Thymus (tissue), 11 donors: ENCODE results near the gene NRXN3. TPM values are rescaled to one million over a fixed set of nuclear protein-coding genes. Genes with fewer than 3 reads are reported as not detected.
A peak's percentile ranks its signal among the peaks of the same experiment; 100 is the strongest.

Source experiments
- DNase-seq, 9 donors: peaks; one replicate each; pipeline ENCODE4 v3.0.0-alpha.2; 2013; ENCODE audit warnings: low spot score in 9 of 9, low read depth in 6 of 9, missing footprints in 1 of 9
- H3K27ac ChIP-seq, 2 donors: one replicate each; pipeline ENCODE4 v1.5.1; 2013; ENCODE audit warnings: control low read depth in 1 of 2, low read depth in 1 of 2, low read length in 1 of 2, mild to moderate bottlenecking in 1 of 2, moderate library complexity in 1 of 2
- H3K27me3 ChIP-seq, 2 donors: one replicate each; pipeline ENCODE4 v1.5.1; 2013; ENCODE audit warnings: low read length in 1 of 2; ENCODE audit not compliant: control insufficient read depth in 2 of 2, insufficient read depth in 1 of 2
- H3K36me3 ChIP-seq, 2 donors: one replicate each; pipeline ENCODE4 v1.5.1; 2013; ENCODE audit warnings: low read length in 1 of 2, mild to moderate bottlenecking in 1 of 2, moderate library complexity in 1 of 2; ENCODE audit not compliant: control insufficient read depth in 2 of 2, insufficient read depth in 2 of 2
- H3K4me1 ChIP-seq, 2 donors: one replicate each; pipeline ENCODE4 v1.5.1; 2013; ENCODE audit warnings: low read length in 2 of 2; ENCODE audit not compliant: control insufficient read depth in 2 of 2, insufficient read depth in 2 of 2
- H3K4me3 ChIP-seq, 2 donors: one replicate each; pipeline ENCODE4 v1.5.1; 2013; ENCODE audit warnings: low read length in 2 of 2, control low read depth in 1 of 2, mild to moderate bottlenecking in 1 of 2
- H3K9me3 ChIP-seq, 2 donors: one replicate each; pipeline ENCODE4 v1.5.1; 2013; ENCODE audit warnings: low read length in 1 of 2, mild to moderate bottlenecking in 1 of 2; ENCODE audit not compliant: control insufficient read depth in 2 of 2, insufficient read depth in 1 of 2
- WGBS: extraction: QIAGEN DNeasy Blood & Tissue Kit; methylation state at CpG from one replicate; pipeline ENCODE4 v1.1.7; 2013; 5-methylcytosine and 5-hydroxymethylcytosine counted together
- polyA plus RNA-seq: library from polyadenylated mRNA; stranded (reverse); fragments of 200-250 nt; gene quantifications from one replicate; pipeline ENCODE4 v1.2.3, GENCODE V29; 2013
- total RNA-seq: library from RNA; stranded (reverse); fragments of 120-200 nt; gene quantifications from one replicate; pipeline ENCODE4 v1.2.4, GENCODE V29; 2013
- donor health status: healthy.

The NRXN3 gene
- total and polyA plus RNA-seq, 2 donors, result 1.5 to 3.7 TPM

DNA sequence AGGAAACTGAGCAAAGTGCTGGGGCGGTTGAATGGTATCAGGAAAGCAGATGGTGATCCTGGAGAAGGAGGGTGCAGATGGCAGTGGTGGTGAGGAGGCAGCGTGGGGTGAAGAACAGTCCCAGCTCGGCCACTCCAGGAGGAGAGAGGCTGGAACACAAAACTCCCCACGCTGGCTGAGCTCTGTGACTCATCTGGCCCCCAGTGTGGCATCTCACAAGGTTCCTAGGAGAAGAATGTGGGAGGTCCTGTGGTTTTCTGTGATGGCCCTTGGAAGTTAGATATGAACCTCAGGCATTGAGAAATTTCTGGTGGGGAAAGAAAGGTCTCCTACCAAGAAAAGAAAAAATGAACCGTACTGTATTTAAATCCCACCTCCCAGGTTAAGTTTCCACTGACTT is 8.0 kb upstream of the NRXN3 start:
- Histone ChIP-seq H3K4me3 (no peak overlapping the region), H3K27me3 (peaks cover 0 to 12% of the 10 kb centered on the region in 2 donors), H3K9me3 (peaks cover 0 to 2% of the 10 kb centered on the region in 2 donors), H3K4me1 (no peaks in the 10 kb centered on the region), H3K36me3 (no peaks in the 10 kb centered on the region), H3K27ac (no peak overlapping the region)
- no peak for DNase-seq
- 86% methylated on average over 5 of the region's 5 CpGs for WGBS

DNA sequence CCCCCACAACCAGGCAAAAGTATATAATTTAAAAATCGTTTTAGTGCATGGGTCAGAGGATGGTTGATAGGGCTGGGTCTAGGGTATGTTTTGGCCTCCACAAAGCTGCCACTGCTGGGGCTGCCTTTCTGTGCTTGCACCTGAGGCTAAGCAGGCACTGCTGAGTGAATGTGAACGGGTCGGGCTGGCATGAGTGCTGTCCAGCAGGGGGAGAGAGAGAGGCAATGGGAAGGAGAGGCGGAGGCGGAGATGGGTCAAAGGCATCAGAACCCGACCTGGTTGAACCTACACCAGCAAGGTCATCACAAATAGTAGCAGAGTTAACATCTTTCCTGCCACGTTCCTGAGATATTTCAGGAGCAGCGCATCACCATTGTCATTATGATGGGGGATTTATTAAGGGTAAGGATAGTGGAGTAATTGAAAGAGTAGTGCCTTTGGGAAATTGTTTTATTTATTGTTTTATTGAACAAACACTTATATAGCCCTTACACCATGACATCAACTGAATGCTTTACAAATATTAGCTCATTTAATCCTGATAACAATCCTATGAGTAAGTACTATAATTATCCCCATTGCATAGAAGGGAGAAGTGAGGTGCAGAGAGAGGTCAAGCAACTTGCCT is 5.8 kb upstream of the NRXN3 start:
- 14% methylated on average over 8 of the region's 8 CpGs for WGBS
- DNase-seq, result peak in 3 of 9 donors; percentile 2 to 28 (median 23)
- Histone ChIP-seq H3K9me3 (peaks cover 0 to 2% of the 10 kb centered on the region in 2 donors), H3K4me1 (no peaks in the 10 kb centered on the region), H3K27ac (no peak overlapping the region), H3K4me3 (no peak overlapping the region), H3K36me3 (no peaks in the 10 kb centered on the region), H3K27me3 (peaks cover 0 to 14% of the 10 kb centered on the region in 2 donors)

DNA sequence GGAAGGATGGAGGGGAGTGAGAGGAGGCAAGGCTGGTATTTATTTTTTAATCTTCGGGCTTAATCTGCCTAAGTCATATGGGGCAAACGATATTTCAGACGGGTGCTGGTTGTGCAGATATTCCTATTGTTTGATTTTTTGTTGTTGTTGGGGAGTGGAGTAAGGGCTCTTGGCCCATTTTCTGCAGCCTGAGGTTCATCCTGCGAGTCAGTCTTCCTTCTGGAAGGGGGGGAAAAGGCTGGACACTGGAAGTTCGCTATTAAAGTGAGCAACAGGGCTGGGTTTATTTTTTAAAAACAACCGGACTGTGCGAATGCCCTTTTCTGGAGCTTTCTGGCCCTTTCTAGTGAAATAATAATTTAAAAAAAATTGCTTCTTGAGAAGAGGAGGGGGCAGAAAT is 2.3 kb downstream of the NRXN3 start:
- no peaks in the 10 kb centered on the region for H3K36me3 ChIP-seq
- DNase-seq, result no peak
- H3K27me3 ChIP-seq, result peaks cover 0 to 18% of the 10 kb centered on the region in 2 donors
- no peak overlapping the region for H3K27ac ChIP-seq
- no peaks in the 10 kb centered on the region for H3K4me1 ChIP-seq
- no peaks in the 10 kb centered on the region for H3K9me3 ChIP-seq
- no peak overlapping the region for H3K4me3 ChIP-seq
- 94% methylated on average over 7 of the region's 7 CpGs for WGBS

DNA sequence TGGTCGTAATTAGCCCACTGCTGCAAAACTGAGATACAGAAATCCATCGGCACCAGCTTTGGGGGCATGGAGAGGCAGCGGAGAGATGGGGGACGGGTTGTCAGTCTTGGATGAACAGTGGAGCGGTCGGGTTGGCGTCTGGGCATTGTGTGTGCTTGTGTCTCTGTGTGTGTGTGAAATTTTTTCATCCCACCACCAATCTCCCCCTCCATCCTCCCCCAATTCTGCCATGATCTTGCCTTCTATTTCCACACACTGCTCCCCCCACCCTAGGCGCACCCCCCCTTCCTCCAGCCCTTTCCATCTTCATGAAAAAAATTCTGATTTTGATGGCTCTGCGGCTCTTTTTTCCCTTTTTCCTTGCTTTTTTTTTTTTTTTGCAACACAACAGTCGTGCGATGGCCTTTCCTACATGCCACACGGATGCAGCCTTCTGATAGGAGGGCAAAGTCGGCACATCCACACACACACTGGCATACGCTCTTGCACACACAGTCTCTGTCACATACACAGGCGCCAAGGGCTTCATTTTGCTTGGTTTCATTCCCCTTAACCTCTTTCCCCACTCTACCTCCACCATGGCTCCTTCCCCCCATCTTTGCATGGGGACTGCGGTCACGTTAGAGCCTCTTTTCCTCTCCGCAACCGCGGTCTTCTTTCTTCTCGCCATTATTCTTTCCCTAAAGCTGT is 3.3 kb downstream of the NRXN3 start:
- WGBS, result 91% methylated on average over 21 of the region's 21 CpGs

DNA sequence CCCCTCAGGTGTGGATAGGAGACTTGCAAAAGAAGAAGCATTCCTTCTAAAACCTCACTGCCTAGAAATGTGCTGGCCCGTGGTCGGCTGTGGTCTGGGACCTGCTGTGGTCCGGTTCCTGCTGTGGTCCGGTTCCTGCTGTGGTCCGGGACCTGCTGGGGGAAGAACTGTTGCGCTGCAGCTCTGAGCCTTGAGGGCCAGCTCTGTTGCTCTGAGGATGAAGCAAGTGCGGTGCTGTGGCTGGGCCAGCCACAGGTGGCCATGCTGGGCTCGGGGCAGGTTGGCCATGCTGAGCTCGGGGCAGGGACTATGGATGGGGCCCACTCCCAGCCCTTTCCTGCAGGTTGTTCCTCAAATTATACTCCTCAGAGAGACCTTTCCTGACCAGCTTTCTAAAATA is 5.2 kb downstream of the NRXN3 start:
- no peaks in the 10 kb centered on the region for H3K9me3 ChIP-seq
- no peaks in the 10 kb centered on the region for H3K36me3 ChIP-seq
- peaks cover 0 to 6% of the 10 kb centered on the region in 2 donors for H3K27me3 ChIP-seq
- no peak overlapping the region for H3K4me3 ChIP-seq
- DNase-seq, result no peak
- 94% methylated on average over 9 of the region's 9 CpGs for WGBS
- H3K27ac ChIP-seq, result no peak overlapping the region
- no peaks in the 10 kb centered on the region for H3K4me1 ChIP-seq

More for the DNA sequence above, 3.3 kb downstream of the NRXN3 start:
- peaks cover 0 to 18% of the 10 kb centered on the region in 2 donors for H3K27me3 ChIP-seq
- H3K9me3 ChIP-seq, result no peaks in the 10 kb centered on the region
- no peak overlapping the region for H3K27ac ChIP-seq
- H3K4me3 ChIP-seq, result no peak overlapping the region
- no peaks in the 10 kb centered on the region for H3K36me3 ChIP-seq
- DNase-seq, result no peak
- H3K4me1 ChIP-seq, result no peaks in the 10 kb centered on the region

DNA sequence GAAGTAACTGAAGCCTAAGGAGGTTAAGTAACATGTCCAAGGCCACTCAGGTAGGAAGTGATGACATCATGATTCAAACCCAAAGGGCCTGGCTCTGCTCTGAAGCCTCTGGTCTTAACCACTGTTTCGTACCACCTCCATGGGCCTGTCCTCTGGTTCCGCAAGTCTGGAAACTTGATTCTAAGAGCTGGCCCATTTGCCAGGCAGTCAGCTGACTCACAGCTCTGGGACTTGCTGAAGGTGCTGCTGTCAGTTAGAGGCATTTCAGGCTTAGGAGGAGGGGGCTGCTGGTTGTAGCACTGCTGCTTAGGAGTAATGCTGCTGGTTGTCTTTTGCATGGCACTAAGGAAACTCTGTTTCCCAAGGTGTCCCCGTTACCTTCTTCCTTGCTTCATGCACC is 7.9 kb downstream of the NRXN3 start:
- no peaks in the 10 kb centered on the region for H3K9me3 ChIP-seq
- H3K4me1 ChIP-seq, result no peaks in the 10 kb centered on the region
- 95% methylated on average over 3 of the region's 3 CpGs for WGBS
- no peak overlapping the region for H3K4me3 ChIP-seq
- H3K27ac ChIP-seq, result no peak overlapping the region
- no peaks in the 10 kb centered on the region for H3K36me3 ChIP-seq
- H3K27me3 ChIP-seq, result no peaks in the 10 kb centered on the region
- no peak for DNase-seq

DNA sequence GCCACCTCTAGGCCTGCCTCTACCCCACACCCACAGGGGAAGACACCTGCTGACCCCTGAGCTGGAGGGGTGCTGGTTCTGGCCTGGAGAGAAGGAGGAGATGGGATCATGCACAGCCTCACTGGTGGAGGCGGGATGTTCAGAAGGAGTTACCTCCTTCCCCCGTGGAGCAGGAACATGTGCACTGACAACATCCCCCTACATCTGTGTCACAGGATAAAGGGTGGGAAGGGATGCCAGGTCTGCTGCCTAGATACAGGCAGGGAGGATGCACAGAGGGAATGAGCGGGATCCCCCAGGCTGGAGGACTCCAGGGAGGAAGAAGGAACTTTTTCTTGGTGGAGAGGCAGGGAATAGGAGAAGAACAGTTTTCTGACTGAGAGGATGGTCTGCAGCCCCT is 8.8 kb downstream of the NRXN3 start:
- DNase-seq, result no peak
- 87% methylated on average over 3 of the region's 3 CpGs for WGBS
- no peaks in the 10 kb centered on the region for H3K4me1 ChIP-seq
- H3K27me3 ChIP-seq, result no peaks in the 10 kb centered on the region
- no peaks in the 10 kb centered on the region for H3K36me3 ChIP-seq
- H3K9me3 ChIP-seq, result no peaks in the 10 kb centered on the region
- no peak overlapping the region for H3K4me3 ChIP-seq
- H3K27ac ChIP-seq, result no peak overlapping the region

DNA sequence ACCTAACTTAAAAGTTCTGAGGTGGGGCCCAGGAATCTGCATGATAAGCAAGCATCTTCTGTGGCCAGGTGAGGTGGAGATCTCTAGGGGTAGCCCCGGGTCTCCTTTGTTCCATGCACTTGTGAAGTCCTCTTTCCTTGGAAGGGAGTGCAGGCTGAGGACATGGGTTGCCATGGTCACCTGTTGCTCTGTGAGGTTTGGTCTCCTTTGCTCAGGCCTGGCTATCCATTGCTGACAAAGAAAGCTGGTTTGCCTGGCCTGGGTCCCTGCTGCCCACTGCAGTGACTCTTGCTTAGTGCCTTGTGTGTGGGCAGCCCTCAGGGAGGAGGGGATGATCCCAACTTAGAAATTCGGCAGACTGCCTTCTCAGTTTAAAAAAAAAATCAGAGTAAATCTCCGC is 11.1 kb downstream of the NRXN3 start:
- 86% methylated on average over 3 of the region's 3 CpGs for WGBS
- H3K4me1 ChIP-seq, result no peaks in the 10 kb centered on the region
- no peak overlapping the region for H3K4me3 ChIP-seq
- DNase-seq, result no peak
- no peaks in the 10 kb centered on the region for H3K27me3 ChIP-seq
- H3K36me3 ChIP-seq, result no peaks in the 10 kb centered on the region
- H3K9me3 ChIP-seq, result no peaks in the 10 kb centered on the region
- no peak overlapping the region for H3K27ac ChIP-seq

DNA sequence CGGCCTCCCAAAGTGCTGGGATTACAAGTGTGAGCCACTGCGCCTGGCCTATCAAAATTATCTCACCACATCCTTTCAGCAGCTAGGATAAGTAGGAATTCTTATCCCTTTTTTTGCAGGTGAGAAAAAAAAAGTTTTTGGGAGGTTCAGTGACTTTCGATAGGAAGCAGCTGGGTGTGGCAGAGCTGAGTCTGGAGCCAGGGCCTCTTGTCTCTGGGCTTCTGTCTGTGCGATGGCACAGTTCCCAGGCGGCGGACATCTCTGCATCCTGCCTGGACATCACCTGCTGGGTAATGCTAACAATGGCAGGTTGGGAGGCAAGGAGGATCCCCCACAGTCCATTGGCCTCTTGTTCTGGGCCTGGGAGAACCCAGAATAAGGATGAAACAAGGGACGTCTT is 12.5 kb downstream of the NRXN3 start:
- Histone ChIP-seq H3K9me3 (no peaks in the 10 kb centered on the region), H3K36me3 (no peaks in the 10 kb centered on the region), H3K27me3 (no peaks in the 10 kb centered on the region), H3K4me3 (no peak overlapping the region), H3K27ac (no peak overlapping the region), H3K4me1 (no peaks in the 10 kb centered on the region)
- no peak for DNase-seq
- 85% methylated on average over 7 of the region's 7 CpGs for WGBS
